Fibroblast of lung (primary cell): ENCODE data around the gene TRERF1. TPM values are rescaled to one million over a fixed set of nuclear protein-coding genes. Genes with fewer than 3 reads are reported as not detected.
A peak's percentile ranks its signal among the peaks of the same experiment; 100 is the strongest.

Source experiments
- DNase-seq, 2 donors: peaks; one replicate each; pipeline versions ENCODE4 v3.0.0 to v3.0.0-alpha.2; 2010; ENCODE audit warnings: low read depth in 2 of 2
- H2AFZ ChIP-seq: 2 replicates; pipeline ENCODE4 v1.5.1; 2012; ENCODE audit warnings: low read length, control low read depth, inconsistent platforms
- H3K27ac ChIP-seq: 2 replicates; pipeline ENCODE4 v1.5.1; 2011; ENCODE audit warnings: low read length, control low read depth; ENCODE audit not compliant: insufficient read depth
- H3K27me3 ChIP-seq: 2 replicates; pipeline ENCODE4 v1.5.1; 2011; ENCODE audit warnings: mild to moderate bottlenecking, low read length; ENCODE audit not compliant: control insufficient read depth, insufficient read depth
- H3K36me3 ChIP-seq: 2 replicates; pipeline ENCODE4 v1.5.1; 2011; ENCODE audit warnings: low read length; ENCODE audit not compliant: control insufficient read depth, insufficient read depth
- H3K4me1 ChIP-seq: 2 replicates; pipeline ENCODE4 v1.5.1; 2011; ENCODE audit warnings: low read length; ENCODE audit not compliant: control insufficient read depth, insufficient read depth; ENCODE audit errors: extremely low read depth
- H3K4me2 ChIP-seq: 2 replicates; pipeline ENCODE4 v1.5.1; 2011; ENCODE audit warnings: low read length, control low read depth; ENCODE audit not compliant: insufficient read depth; ENCODE audit errors: extremely low read depth
- H3K4me3 ChIP-seq, 4 experiments: fragments of 200-600 bp in 1 of 4; sonication (generic) in 1 of 4; replicated peaks in 1 of 4; 2 replicates each; pipeline ENCODE4 v1.5.1; 2011 to 2016; ENCODE audit warnings: low read length in 4 of 4, low read depth in 3 of 4, mild to moderate bottlenecking in 3 of 4, control low read depth in 2 of 4, inconsistent platforms in 1 of 4, mixed read lengths in 1 of 4; ENCODE audit not compliant: insufficient read depth in 1 of 4; ENCODE audit errors: control extremely low read depth in 1 of 4
- H3K79me2 ChIP-seq: 2 replicates; pipeline ENCODE4 v1.5.1; 2012; ENCODE audit warnings: mild to moderate bottlenecking, low read length, inconsistent platforms; ENCODE audit not compliant: control insufficient read depth, insufficient read depth
- H3K9ac ChIP-seq: 2 replicates; pipeline ENCODE4 v1.5.1; 2011; ENCODE audit warnings: mild to moderate bottlenecking, low read length, control low read depth; ENCODE audit not compliant: insufficient read depth
- H3K9me3 ChIP-seq: 2 replicates; pipeline ENCODE4 v1.5.1; 2012; ENCODE audit warnings: low read depth, low read length; ENCODE audit not compliant: control insufficient read depth, insufficient read depth
- H4K20me1 ChIP-seq: 2 replicates; pipeline ENCODE4 v1.5.1; 2011; ENCODE audit warnings: low read length; ENCODE audit not compliant: control insufficient read depth, insufficient read depth; ENCODE audit errors: extremely low read depth
- EZH2 ChIP-seq: IDR thresholded peaks from 2 replicates; pipeline ENCODE4 v1.5.1; 2012; ENCODE audit warnings: low read length, control low read depth, mild to moderate bottlenecking; ENCODE audit errors: missing control alignments
- polyA plus RNA-seq, 2 donors: library from polyadenylated mRNA; depleted of rRNA in 1 of 2; stranded (reverse) in 1 of 2; unstranded in 1 of 2; fragments of >200 nt; gene quantifications; 2 replicates each; pipeline ENCODE4 v1.2.1, GENCODE V29; 2011 to 2012; ENCODE audit warnings: missing spikeins in 1 of 2
- total RNA-seq: library from RNA; depleted of rRNA; stranded (reverse); fragments of >200 nt; gene quantifications from 2 replicates; pipeline ENCODE4 v1.2.1, GENCODE V29; 2014
- TF ChIP-seq, protein P1 (sequence below), 2 donors: IDR thresholded peaks in 1 of 2; conservative IDR thresholded peaks in 1 of 2; 1 replicate in 1 of 2; 2 replicates in 1 of 2; pipeline ENCODE4 v1.5.1; 2011 to 2012; ENCODE audit warnings: low read length in 2 of 2, control low read depth in 1 of 2, inconsistent platforms in 1 of 2, low read depth in 1 of 2, mild to moderate bottlenecking in 1 of 2

Gene TRERF1
- total and polyA plus RNA-seq, 2 donors (not counting 1 experiment from before 2014, with no cell fraction given), result 6.3 to 8.3 TPM

DNA sequence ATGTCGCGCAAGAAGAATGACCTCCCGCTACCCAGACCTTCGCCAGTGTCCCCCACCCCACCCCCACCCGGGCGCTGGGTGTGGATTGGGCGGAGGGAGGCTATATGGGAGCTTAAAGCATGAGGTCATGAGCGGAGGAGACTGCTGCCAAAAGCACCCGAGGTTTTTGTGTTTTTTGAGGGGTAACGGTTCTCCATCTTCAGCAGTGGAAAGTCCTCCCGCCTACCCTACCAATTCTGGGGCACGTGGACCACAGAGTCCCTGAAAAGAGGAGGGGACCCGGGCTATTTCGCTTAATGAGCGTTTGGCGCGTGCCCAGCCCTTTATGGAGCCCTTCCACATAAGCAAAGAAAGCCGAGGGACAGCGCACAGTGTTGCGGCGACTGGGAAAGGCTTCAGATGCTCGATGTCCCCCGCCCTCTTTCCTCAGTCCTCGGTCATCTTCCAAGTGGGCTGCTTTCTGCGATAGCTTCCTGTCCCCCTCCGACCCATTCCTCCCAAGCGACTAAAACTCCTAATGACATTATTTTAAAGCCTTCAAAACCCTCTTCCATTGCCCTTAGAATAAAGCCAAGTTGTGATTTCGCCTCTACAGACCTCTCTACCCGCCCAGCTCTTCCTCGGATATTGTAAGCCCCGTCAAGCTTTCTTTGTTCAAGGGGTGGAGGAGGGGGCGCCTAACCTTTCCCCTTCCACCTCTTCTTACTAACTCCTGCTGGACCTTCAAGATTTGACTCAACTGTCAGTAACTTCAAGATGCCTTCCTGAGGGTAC is 2.1 kb upstream of the TRERF1 start:
- Histone ChIP-seq H3K4me1 (peaks cover 7% of the 10 kb centered on the region), H3K9me3 (no peaks in the 10 kb centered on the region)
- DNase-seq, result peak; percentile 63 to 66

DNA sequence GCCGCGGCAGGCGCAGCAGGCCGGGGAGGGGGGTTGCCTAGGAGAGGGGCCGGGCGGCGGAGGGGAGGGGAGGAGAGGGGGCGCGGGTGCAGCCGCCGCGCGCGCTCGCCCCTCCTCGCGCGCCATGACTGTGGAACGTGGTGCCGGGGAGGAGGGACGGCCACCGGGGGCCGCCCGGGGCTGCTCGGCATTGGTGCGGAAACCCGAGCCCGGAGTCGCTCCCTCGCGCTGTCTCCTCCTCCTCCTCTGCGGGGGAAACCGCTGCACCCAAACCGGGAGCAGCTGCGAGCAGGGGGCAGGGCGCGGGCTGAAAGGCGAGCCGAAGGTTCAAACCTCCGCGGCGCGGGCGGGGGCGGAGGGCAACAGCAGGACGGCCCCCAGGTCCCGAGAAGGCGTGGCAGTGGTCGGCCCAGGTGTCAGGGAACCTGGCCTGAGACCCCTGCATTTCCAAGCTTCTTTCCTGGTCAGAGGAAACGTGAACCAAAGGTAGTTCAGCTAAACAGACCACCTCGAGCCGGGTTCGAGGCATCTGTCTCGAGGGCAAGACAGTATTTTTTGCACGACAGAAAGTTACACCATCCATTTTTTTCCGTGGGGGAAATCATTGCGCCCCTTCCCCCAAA is 1.4 kb upstream of the TRERF1 start:
- Histone ChIP-seq H2AFZ (peak overlapping the region; percentile 9), H3K9me3 (no peaks in the 10 kb centered on the region), H3K79me2 (peaks cover 32% of the 10 kb centered on the region), H3K36me3 (no peaks in the 10 kb centered on the region), H4K20me1 (no peaks in the 10 kb centered on the region), H3K27ac (peak overlapping the region; percentile 77), H3K4me1 (peaks cover 10% of the 10 kb centered on the region), H3K9ac (peak overlapping the region; percentile 62), H3K27me3 (no peaks in the 10 kb centered on the region), H3K4me2 (peak overlapping the region; percentile 74), H3K4me3 (peak overlapping the region; percentile 74 to 80 (median 76))
- peak; percentile 92 to 94 for DNase-seq
- TF ChIP-seq, protein P1, sequence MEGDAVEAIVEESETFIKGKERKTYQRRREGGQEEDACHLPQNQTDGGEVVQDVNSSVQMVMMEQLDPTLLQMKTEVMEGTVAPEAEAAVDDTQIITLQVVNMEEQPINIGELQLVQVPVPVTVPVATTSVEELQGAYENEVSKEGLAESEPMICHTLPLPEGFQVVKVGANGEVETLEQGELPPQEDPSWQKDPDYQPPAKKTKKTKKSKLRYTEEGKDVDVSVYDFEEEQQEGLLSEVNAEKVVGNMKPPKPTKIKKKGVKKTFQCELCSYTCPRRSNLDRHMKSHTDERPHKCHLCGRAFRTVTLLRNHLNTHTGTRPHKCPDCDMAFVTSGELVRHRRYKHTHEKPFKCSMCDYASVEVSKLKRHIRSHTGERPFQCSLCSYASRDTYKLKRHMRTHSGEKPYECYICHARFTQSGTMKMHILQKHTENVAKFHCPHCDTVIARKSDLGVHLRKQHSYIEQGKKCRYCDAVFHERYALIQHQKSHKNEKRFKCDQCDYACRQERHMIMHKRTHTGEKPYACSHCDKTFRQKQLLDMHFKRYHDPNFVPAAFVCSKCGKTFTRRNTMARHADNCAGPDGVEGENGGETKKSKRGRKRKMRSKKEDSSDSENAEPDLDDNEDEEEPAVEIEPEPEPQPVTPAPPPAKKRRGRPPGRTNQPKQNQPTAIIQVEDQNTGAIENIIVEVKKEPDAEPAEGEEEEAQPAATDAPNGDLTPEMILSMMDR (conservative IDR thresholded peaks at IDR 0.05 in 1 of 2, IDR thresholded peaks at IDR 0.05 in 1 of 2; ENCODE audit: low read depth in 1 of 2, low read length in 2 of 2), result no peak
- TF ChIP-seq EZH2, result no peak

More for the DNA sequence above, 2.1 kb upstream of the TRERF1 start:
- H3K27me3 ChIP-seq, result no peaks in the 10 kb centered on the region
- H3K36me3 ChIP-seq, result no peaks in the 10 kb centered on the region
- H4K20me1 ChIP-seq, result no peaks in the 10 kb centered on the region
- peak overlapping the region; percentile 34 for H3K9ac ChIP-seq
- H3K4me3 ChIP-seq, result peak overlapping the region; percentile 74 to 80 (median 76)
- peak overlapping the region; percentile 69 for H2AFZ ChIP-seq
- H3K4me2 ChIP-seq, result peak overlapping the region; percentile 86
- TF ChIP-seq, protein P1 (conservative IDR thresholded peaks at IDR 0.05 in 1 of 2, IDR thresholded peaks at IDR 0.05 in 1 of 2; ENCODE audit: low read depth in 1 of 2, low read length in 2 of 2), result no peak
- no peak for TF ChIP-seq EZH2
- peaks cover 25% of the 10 kb centered on the region for H3K79me2 ChIP-seq
- peak overlapping the region; percentile 74 for H3K27ac ChIP-seq

DNA sequence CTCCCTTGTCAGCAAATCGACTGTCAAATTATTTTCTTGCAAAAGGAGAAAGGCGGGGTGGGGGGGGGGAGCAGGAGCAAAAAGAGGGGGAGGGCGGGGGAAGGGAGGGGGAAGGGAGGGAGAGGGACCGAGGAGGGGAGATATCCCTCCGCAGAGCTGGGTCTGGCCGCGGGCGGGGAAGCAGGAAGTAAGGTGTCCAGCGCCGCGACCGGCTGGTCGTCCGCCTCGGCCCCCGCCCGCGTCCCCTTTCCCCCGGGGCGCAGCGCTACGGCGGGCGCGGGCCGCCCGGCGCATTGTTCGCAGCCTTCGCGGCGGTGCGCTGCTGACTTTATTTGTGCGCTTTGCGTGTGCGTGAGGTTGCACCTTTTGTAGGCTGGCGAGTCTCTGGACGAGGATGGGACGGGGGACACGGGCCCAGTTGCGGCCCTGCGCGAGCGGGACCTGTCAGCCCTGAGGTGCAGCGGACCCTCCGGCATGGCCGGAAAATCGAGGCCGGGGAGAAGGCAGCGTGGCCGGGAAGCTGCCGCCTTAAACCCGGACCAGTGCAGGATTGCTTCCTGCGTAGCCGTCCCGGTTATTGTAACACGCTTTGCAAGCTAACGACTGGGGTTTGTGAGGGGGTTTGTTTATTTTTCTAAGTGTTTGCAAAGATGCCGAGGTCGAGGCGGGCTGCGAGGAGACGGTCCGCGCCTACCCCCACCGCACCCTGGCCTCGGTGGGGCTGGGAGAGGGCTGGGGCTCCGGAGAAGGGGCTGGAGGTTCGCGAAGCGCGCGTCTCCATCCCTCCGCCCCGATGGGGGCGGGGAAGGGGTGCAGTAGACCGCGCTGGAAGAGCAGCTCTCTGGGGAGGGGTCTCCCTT is 675 bp upstream of the TRERF1 start:
- peak overlapping the region; percentile 62 for H3K9ac ChIP-seq
- peak overlapping the region; percentile 78 for H3K4me2 ChIP-seq
- no peaks in the 10 kb centered on the region for H4K20me1 ChIP-seq
- peaks cover 12% of the 10 kb centered on the region for H3K4me1 ChIP-seq
- no peaks in the 10 kb centered on the region for H3K36me3 ChIP-seq
- H3K79me2 ChIP-seq, result peaks cover 40% of the 10 kb centered on the region
- peak; percentile 81 to 91 for DNase-seq
- H3K27ac ChIP-seq, result peak overlapping the region; percentile 77
- H3K27me3 ChIP-seq, result no peaks in the 10 kb centered on the region
- H3K9me3 ChIP-seq, result no peaks in the 10 kb centered on the region
- H3K4me3 ChIP-seq, result peak overlapping the region; percentile 75 to 92 (median 88)
- TF ChIP-seq, protein P1 (conservative IDR thresholded peaks at IDR 0.05 in 1 of 2, IDR thresholded peaks at IDR 0.05 in 1 of 2; ENCODE audit: low read depth in 1 of 2, low read length in 2 of 2), result no peak
- no peak for TF ChIP-seq EZH2
- H2AFZ ChIP-seq, result peak overlapping the region; percentile 64
